GM13977 (cell line): ENCODE results near the gene PROSER1.
A peak's percentile ranks its signal among the peaks of the same experiment; 100 is the strongest.
"Not testable (repeated sequence)": the region's sequence is repeated elsewhere in the genome, so short reads cannot be mapped to it uniquely, and the experiment has no call there.

Experiments used
- DNase-seq: peaks from one replicate; pipeline ENCODE4 v3.0.0; 2012; ENCODE audit warnings: low spot score
- in situ Hi-C: fragments of 300-500 bp; cut with MboI; formaldehyde crosslinking; loops from one replicate; pipeline ENCODE4 v1.12.0; 2022; ENCODE audit warnings: low sequenced_read_pairs, low pct_unique_long_range_greater_than_20kb, mixed read lengths, inconsistent platforms; ENCODE audit not compliant: unreplicated experiment
- TF ChIP-seq, protein P1 (sequence below): IDR thresholded peaks from 2 replicates; pipeline ENCODE4 v1.5.1; 2012; ENCODE audit warnings: mild to moderate bottlenecking, control low read depth; ENCODE audit not compliant: insufficient read depth; ENCODE audit errors: extremely low read depth, missing control alignments

Gene PROSER1

DNA sequence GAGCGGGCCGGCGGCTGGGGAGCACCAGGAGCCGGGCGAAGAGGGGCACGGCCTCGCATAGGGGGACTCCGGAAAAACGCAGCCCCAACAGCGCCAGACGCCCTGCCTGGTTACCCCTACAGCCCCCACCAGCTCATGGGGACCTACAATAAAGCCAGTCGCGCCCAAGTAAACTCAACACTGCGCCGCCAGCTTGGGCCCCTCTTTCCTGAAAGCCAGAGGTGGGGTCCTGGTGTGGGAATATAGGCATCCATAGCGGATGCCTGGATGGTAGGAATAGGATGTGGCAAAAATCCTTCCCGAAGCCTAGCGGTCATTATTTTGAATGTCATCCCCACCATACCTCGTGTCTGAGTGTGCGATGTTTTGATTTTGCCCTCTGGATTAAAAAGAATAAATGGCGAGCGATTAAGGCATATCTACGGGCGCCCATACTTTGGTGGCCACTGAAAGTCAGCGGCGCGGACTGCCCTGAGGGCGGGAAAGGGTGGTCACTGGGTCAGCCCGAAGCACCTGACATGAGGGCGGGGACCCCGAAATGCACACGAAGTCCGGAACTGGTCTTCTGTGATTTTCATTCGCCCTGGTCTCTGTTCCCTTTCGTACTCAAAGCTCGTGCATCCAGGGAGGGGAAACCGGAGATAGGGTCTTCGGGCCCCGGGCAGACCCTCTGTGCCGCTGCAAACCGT is at the start of gene PROSER1, which contains the start of gene NHLRC3:
PROSER1 (minus strand) TSS at position 210 of the 689 bp plus-strand sequence. CDS start 847 bp downstream, outside the sequence.
NHLRC3 (plus strand) TSS at position 577 of the 689 bp plus-strand sequence. CDS start 184 bp downstream, outside the sequence.
- in situ Hi-C loops, result no loop called here
- TF ChIP-seq, protein P1, sequence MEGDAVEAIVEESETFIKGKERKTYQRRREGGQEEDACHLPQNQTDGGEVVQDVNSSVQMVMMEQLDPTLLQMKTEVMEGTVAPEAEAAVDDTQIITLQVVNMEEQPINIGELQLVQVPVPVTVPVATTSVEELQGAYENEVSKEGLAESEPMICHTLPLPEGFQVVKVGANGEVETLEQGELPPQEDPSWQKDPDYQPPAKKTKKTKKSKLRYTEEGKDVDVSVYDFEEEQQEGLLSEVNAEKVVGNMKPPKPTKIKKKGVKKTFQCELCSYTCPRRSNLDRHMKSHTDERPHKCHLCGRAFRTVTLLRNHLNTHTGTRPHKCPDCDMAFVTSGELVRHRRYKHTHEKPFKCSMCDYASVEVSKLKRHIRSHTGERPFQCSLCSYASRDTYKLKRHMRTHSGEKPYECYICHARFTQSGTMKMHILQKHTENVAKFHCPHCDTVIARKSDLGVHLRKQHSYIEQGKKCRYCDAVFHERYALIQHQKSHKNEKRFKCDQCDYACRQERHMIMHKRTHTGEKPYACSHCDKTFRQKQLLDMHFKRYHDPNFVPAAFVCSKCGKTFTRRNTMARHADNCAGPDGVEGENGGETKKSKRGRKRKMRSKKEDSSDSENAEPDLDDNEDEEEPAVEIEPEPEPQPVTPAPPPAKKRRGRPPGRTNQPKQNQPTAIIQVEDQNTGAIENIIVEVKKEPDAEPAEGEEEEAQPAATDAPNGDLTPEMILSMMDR, result no peak
- DNase-seq, result peak; percentile 78

DNA sequence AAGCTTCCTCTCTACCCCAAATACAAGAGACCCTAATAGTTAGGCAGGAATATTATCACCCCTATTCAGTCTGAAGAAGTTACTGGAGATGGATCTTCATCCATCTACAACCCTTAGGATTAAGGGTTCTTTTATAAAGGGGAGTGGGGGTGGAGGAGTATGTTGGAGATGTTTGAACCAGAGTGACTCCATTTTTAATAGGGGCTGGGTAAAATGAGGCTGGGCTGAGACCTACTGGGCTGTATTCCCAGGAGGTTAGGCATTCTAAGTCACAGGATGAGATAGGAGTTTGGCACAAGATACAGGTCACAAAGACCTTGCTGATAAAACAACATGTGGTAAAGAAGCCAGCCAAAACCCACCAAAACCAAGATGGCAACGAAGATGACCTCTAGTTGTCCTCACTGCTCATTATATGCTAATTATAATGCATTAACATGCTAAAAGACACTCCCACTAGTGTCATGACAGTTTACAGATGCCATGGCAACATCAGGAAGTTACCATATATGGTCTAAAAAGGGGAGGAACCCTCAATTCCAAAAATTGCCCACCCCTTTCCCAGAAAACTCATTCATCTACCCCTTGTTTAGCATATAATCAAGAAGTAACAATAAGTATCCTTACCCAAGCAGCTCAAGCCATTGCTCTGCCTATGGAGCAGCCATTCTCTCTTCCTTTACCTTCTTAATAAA is 48.5 kb upstream of the PROSER1 start:
- in situ Hi-C loops, DNase-seq: not testable (repeated sequence)

DNA sequence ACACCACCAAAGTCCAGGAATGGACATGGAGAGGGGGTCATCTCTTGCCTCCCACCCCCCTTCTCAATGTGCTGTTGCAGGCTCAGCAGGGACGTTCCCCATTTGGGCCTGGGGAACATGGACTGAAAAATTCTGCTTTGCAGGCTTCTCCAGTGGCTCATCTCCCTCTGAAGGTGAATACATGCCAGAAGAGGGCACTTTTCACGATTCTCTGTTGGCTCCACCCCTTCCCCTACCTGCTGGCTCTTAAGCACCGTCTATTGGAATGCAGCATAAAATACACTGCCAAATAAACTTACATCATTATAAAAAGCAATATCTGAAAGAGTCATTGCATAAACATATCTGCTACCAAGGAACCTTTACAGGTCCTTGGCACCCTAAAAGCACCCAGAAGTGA is 36.1 kb upstream of the PROSER1 start:
- in situ Hi-C loops, result loop anchor here (25.0 kb wide), 1 partner anchor 538 kb away; the partner anchor contains the start of gene LHFPL6
- TF ChIP-seq, protein P1, result no peak
- DNase-seq, result no peak

DNA sequence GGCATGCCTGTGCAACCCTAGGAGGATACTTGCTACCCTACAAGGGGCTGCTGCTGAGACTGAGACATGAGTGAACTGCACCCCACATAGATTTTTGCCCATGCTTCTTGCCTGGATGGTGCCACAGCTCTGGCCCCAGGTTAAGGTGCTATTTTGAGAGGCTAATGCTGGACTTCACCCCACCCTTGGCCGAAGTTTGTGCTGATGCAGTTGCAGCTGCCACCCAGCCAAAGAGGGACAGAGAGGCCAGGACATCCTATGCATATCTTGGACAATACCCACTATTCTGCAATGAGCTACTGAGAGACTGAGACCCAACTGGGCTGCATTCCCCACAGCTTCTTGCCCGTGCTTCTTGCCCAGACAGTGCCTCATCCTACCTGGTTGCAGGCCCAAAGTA is 35.0 kb upstream of the PROSER1 start:
- TF ChIP-seq, protein P1, result no peak
- in situ Hi-C loops, result loop anchor here (25.0 kb wide), 1 partner anchor 539 kb away; the partner anchor contains the start of gene LHFPL6
- no peak for DNase-seq

DNA sequence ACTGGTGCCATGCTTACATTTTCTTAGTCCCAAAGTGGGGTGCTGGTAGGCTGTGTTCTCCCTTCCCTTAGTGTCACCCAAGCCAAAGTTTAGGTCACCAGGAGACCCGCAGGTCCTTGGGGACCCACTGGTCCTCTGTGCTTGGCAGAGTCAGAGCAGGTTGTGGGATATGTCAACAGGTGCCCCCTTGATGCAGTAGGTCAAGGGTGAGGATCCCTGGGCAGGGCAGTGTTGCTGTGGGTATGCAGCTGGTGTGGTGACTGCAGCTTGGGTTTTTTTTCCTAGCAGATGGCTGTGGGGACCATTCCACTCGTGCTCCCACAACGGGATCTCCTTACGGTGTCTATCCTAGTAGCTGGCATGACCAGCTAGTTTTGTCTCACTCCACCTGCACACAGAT is 24.1 kb upstream of the PROSER1 start:
- TF ChIP-seq, protein P1, result no peak
- DNase-seq, result no peak
- in situ Hi-C loops, result loop anchor here (25.0 kb wide), 1 partner anchor 550 kb away; the partner anchor contains the start of gene LHFPL6

DNA sequence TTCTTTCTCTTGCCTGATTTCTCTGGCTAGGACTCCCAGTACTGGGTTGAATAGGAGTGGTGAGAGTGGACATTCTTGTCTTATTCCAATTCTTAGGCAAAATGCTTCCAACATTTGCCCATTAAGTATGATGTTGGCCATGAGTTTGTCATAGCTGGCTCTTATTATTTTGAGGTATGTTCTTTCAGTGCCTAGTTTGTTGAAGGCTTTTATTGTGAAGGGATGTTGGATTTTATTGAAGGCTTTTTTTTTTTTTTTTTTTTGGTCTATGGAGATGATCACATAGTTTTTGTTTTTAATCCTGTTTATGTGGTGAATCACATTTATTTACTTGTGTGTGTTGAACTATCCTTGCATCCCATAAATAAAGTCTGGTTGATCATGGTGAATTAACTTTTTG is 20.2 kb upstream of the PROSER1 start:
- TF ChIP-seq, protein P1, result no peak

DNA sequence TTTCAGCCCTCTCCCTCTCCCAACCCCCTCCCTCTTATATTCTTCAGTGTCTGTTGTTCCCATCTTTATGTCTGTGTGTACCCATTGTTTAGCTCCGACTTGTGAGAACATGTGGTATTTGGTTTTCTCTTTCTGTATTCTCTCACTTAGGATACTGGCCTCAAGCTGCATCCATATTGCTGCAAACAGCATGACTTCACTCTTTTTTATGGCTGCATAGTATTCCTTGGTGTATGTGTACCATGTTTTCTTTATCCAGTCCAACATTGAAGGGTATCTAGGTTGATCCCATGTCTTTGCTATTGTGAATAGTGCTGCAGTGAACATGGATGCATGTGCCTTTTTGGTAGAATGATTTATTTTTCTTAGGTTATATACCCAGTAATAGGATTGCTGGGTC is 18.1 kb upstream of the PROSER1 start:
- in situ Hi-C loops, result loop anchor here (25.0 kb wide), 1 partner anchor 556 kb away; the partner anchor contains the start of gene LHFPL6
- TF ChIP-seq, protein P1, result no peak
- no peak for DNase-seq

More for the DNA sequence above, 20.2 kb upstream of the PROSER1 start:
- in situ Hi-C loops, result loop anchor here (25.0 kb wide), 1 partner anchor 554 kb away; the partner anchor contains the start of gene LHFPL6
- no peak for DNase-seq
